Kidney (tissue), 14 donors: Measurements from ENCODE around the gene MAP3K15. TPM values are rescaled to one million over a fixed set of nuclear protein-coding genes. Genes with fewer than 3 reads are reported as not detected.
"Not testable (repeated sequence)": the region's sequence is repeated elsewhere in the genome, so short reads cannot be mapped to it uniquely, and the experiment has no call there.

Experiments used
- DNase-seq, 5 donors: peaks; one replicate each; pipeline ENCODE4 v3.0.0-alpha.2; 2013 to 2020
- FAIRE-seq: peaks from 2 replicates; lab custom pipeline; 2012; peaks lifted over from hg19 to GRCh38; lab: Jason Lieb, UNC
- H3K27ac ChIP-seq, 2 donors: one replicate each; pipeline ENCODE4 v1.7.0; 2013; ENCODE audit warnings: low read depth in 2 of 2, low read length in 2 of 2, inconsistent platforms in 1 of 2
- H3K27me3 ChIP-seq: one replicate; pipeline ENCODE4 v1.7.1; 2013; ENCODE audit warnings: low read length, inconsistent platforms; ENCODE audit not compliant: control insufficient read depth, insufficient read depth
- H3K36me3 ChIP-seq, 3 donors: one replicate each; pipeline versions ENCODE4 v1.7.0 to v1.7.1; 2013; ENCODE audit warnings: low read length in 3 of 3, control low read depth in 1 of 3, inconsistent platforms in 1 of 3; ENCODE audit not compliant: insufficient read depth in 3 of 3, control insufficient read depth in 2 of 3
- H3K4me1 ChIP-seq, 3 donors: one replicate each; pipeline versions ENCODE4 v1.7.0 to v1.7.1; 2013; ENCODE audit warnings: low read length in 3 of 3, inconsistent platforms in 1 of 3, low read depth in 1 of 3; ENCODE audit not compliant: control insufficient read depth in 2 of 3, insufficient read depth in 2 of 3
- H3K4me3 ChIP-seq, 3 donors: one replicate each; pipeline versions ENCODE4 v1.7.0 to v1.8.1; 2013; ENCODE audit warnings: low read length in 3 of 3, control low read depth in 1 of 3, inconsistent platforms in 1 of 3
- H3K9ac ChIP-seq, 3 donors: one replicate each; pipeline versions ENCODE4 v1.7.0 to v1.7.1; 2013; ENCODE audit warnings: low read length in 3 of 3, control low read depth in 1 of 3, inconsistent platforms in 1 of 3
- H3K9me3 ChIP-seq, 3 donors: one replicate each; pipeline versions ENCODE4 v1.7.0 to v1.7.1; 2013; ENCODE audit warnings: low read length in 3 of 3, control low read depth in 1 of 3, inconsistent platforms in 1 of 3; ENCODE audit not compliant: control insufficient read depth in 2 of 3, insufficient read depth in 1 of 3
- intact Hi-C: fragments of 100-400 bp; cut with DNase I; formaldehyde crosslinking; loops from one replicate; pipeline ENCODE4 v1.11.1; 2022
- polyA plus RNA-seq: library from polyadenylated mRNA; stranded (reverse); fragments of 350-450 nt; fragmentation: Illumina TruSeq; extraction: RNeasy Lipid Tissue Mini Kit (QIAGEN cat#74804); gene quantifications from one replicate; pipeline ENCODE4 v1.2.3, GENCODE V29; 2014; ENCODE audit warnings: low read depth, low replicate concordance; ENCODE audit not compliant: insufficient read depth
- total RNA-seq: library from RNA; stranded (reverse); fragmentation: NEBNext Ultra II Directional; extraction: Animal tissue kit (Norgen Biotek cat#: 25700); gene quantifications from one replicate; pipeline ENCODE4 v1.2.1, GENCODE V29; 2021
- TF ChIP-seq, protein P1 (sequence below): IDR thresholded peaks from 3 replicates; pipeline ENCODE4 v1.5.1; 2012; ENCODE audit warnings: mild to moderate bottlenecking, moderate library complexity, borderline replicate concordance; ENCODE audit not compliant: insufficient read depth; ENCODE audit errors: extremely low read depth
- donor health status: control.
- donor health status: control.
- donor health status: control.
- donor health status: control.
- donor health status: control.
- donor health status: DM: yes; HTN: yes; CAD: no.
- donor health status: Normal renal cell carcinoma (clear cell type).

MAP3K15 gene
- total and polyA plus RNA-seq, 2 donors from 2014 or later: 3.7 to 5.0 TPM

DNA sequence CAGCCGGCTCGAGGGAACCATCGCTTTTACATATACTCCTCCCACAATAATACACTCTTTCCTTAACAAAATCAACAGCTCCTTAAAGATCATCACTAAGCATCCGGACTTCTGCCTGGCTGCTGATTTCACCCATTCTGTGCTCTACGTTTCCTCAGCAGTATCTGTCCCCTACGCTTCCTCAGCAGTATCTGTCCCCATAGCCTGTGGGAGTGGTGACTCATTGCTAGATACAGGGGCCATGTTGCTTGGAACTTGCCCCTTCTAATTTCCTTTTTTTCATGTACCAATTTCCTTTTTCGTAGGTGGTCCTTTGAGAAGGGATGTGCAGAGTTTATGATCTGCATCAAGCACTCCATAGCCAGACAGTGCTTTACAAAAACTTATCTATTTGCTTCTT is 18.6 kb downstream of the MAP3K15 start:
- DNase-seq (no peak), FAIRE-seq (no peak)
- H3K9me3 ChIP-seq: no peaks in the 10 kb centered on the region
- intact Hi-C loops: no loop called here
- no peak overlapping the region for H3K4me3 ChIP-seq
- H3K27ac ChIP-seq: no peak overlapping the region
- TF ChIP-seq, protein P1, sequence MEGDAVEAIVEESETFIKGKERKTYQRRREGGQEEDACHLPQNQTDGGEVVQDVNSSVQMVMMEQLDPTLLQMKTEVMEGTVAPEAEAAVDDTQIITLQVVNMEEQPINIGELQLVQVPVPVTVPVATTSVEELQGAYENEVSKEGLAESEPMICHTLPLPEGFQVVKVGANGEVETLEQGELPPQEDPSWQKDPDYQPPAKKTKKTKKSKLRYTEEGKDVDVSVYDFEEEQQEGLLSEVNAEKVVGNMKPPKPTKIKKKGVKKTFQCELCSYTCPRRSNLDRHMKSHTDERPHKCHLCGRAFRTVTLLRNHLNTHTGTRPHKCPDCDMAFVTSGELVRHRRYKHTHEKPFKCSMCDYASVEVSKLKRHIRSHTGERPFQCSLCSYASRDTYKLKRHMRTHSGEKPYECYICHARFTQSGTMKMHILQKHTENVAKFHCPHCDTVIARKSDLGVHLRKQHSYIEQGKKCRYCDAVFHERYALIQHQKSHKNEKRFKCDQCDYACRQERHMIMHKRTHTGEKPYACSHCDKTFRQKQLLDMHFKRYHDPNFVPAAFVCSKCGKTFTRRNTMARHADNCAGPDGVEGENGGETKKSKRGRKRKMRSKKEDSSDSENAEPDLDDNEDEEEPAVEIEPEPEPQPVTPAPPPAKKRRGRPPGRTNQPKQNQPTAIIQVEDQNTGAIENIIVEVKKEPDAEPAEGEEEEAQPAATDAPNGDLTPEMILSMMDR: no peak
- no peaks in the 10 kb centered on the region for H3K36me3 ChIP-seq
- H3K27me3 ChIP-seq: no peaks in the 10 kb centered on the region
- H3K4me1 ChIP-seq: no peaks in the 10 kb centered on the region
- H3K9ac ChIP-seq: no peak overlapping the region

GRCh38 chrX:19487520-19488200 is 27.6 kb downstream of the MAP3K15 start:
- TF ChIP-seq, protein P1: no peak
- Histone ChIP-seq H3K27ac (no peak overlapping the region), H3K4me3 (no peak overlapping the region), H3K9ac (no peak overlapping the region), H3K9me3 (no peaks in the 10 kb centered on the region), H3K27me3 (no peaks in the 10 kb centered on the region), H3K4me1 (no peaks in the 10 kb centered on the region), H3K36me3 (no peaks in the 10 kb centered on the region)
- FAIRE-seq (peak; percentile 81), DNase-seq (peak in 1 of 5 donors; percentile 9)
- intact Hi-C loops: no loop called here

DNA sequence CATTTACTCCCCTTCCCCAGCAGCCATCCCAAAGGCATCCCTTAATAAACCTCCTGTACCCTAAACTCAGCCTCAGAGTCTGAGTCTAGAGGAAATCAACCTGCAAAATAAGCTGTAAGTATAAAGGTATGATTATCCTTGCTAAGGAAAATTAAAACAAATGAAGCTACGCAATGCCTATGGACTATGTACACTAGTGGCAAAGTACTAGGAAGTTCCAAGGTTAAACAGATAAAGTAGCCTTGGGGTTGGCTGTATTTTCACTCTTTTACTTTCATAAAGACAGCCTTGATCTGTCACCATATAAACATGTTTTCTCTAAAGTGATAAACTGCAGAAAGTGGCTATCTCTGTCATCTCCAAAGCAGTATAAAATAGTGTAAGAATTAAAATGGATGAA is 35.9 kb downstream of the MAP3K15 start:
- no peaks in the 10 kb centered on the region for H3K36me3 ChIP-seq
- H3K4me1 ChIP-seq: no peaks in the 10 kb centered on the region
- H3K9me3 ChIP-seq: no peaks in the 10 kb centered on the region
- no peak overlapping the region for H3K27ac ChIP-seq
- DNase-seq (no peak), FAIRE-seq (no peak)
- TF ChIP-seq, protein P1: no peak
- no peak overlapping the region for H3K4me3 ChIP-seq
- intact Hi-C loops: no loop called here
- no peak overlapping the region for H3K9ac ChIP-seq
- H3K27me3 ChIP-seq: no peaks in the 10 kb centered on the region

DNA sequence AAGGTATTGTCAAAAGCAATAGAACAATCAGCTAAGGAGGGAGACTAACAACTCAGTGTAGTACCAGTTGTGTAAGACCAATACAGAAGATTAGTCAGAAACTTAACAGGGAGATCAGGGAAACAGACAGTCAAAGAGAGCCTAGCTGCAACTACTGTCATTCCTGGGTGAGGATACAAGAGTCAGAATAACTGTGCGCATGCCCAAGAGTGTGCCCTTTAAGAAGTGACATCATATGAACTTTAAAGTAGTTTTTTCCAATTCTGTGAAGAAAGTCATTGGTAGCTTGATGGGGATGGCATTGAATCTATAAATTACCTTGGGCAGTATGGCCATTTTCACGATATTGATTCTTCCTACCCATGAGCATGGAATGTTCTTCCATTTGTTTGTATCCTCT is 46.9 kb downstream of the MAP3K15 start:
- H3K4me1 ChIP-seq, H3K4me3 ChIP-seq, DNase-seq, FAIRE-seq, H3K27me3 ChIP-seq, H3K27ac ChIP-seq, H3K9ac ChIP-seq, H3K36me3 ChIP-seq, H3K9me3 ChIP-seq, intact Hi-C loops: not testable (repeated sequence)
